H9 (cell line): ENCODE results near the gene ESRRB. TPM values are rescaled to one million over a fixed set of nuclear protein-coding genes. Genes with fewer than 3 reads are reported as not detected.

Experiments used
- DNase-seq: peaks from one replicate; pipeline ENCODE4 v3.0.0-alpha.2; 2017
- H2AFZ ChIP-seq: one replicate; pipeline ENCODE4 v1.6.1; 2013; ENCODE audit warnings: mild to moderate bottlenecking, low read length, control low read depth, moderate library complexity
- H2AK5ac ChIP-seq: 2 replicates; pipeline ENCODE4 v1.6.1; 2013; ENCODE audit warnings: low read length, control low read depth, mixed read lengths; ENCODE audit not compliant: insufficient read length
- H2BK120ac ChIP-seq: one replicate; pipeline ENCODE4 v1.6.1; 2013; ENCODE audit warnings: low read depth, mild to moderate bottlenecking, low read length, control low read depth, inconsistent platforms; ENCODE audit not compliant: poor library complexity, severe bottlenecking
- H2BK12ac ChIP-seq: 2 replicates; pipeline ENCODE4 v1.6.1; 2013; ENCODE audit warnings: low read length, control low read depth, mixed read lengths, low read depth; ENCODE audit not compliant: insufficient read length
- H2BK15ac ChIP-seq: 2 replicates; pipeline ENCODE4 v1.6.1; 2013; ENCODE audit warnings: low read depth, low read length, control low read depth
- H2BK20ac ChIP-seq: one replicate; pipeline ENCODE4 v1.6.1; 2013; ENCODE audit warnings: low read depth, mild to moderate bottlenecking, low read length, control low read depth, inconsistent platforms; ENCODE audit not compliant: poor library complexity, severe bottlenecking
- H2BK5ac ChIP-seq: 2 replicates; pipeline ENCODE4 v1.6.1; 2013; ENCODE audit warnings: low read length, control low read depth, mixed read lengths; ENCODE audit not compliant: insufficient read length
- H3K14ac ChIP-seq: 2 replicates; pipeline ENCODE4 v1.6.1; 2013; ENCODE audit warnings: low read length, control low read depth; ENCODE audit not compliant: insufficient read depth
- H3K18ac ChIP-seq: 2 replicates; pipeline ENCODE4 v1.6.1; 2013; ENCODE audit warnings: low read depth, mild to moderate bottlenecking, mixed read lengths, low read length, control low read depth; ENCODE audit not compliant: insufficient read length
- H3K23ac ChIP-seq: 2 replicates; pipeline ENCODE4 v1.6.1; 2013; ENCODE audit warnings: low read length, control low read depth, mixed read lengths, low read depth; ENCODE audit not compliant: insufficient read length
- H3K23me2 ChIP-seq: 2 replicates; pipeline ENCODE4 v1.6.1; 2013; ENCODE audit warnings: low read depth, mild to moderate bottlenecking, mixed read lengths, low read length, control low read depth; ENCODE audit not compliant: insufficient read length, poor library complexity, severe bottlenecking
- H3K27ac ChIP-seq: 2 replicates; pipeline ENCODE4 v1.5.1; 2013; ENCODE audit warnings: low read length, control low read depth, mixed read lengths, low read depth; ENCODE audit not compliant: insufficient read length
- H3K27me3 ChIP-seq: 2 replicates; pipeline ENCODE4 v1.6.1; 2013; ENCODE audit warnings: low read length, control low read depth, inconsistent platforms; ENCODE audit not compliant: insufficient read depth
- H3K4ac ChIP-seq: 2 replicates; pipeline ENCODE4 v1.6.1; 2013; ENCODE audit warnings: low read depth, mild to moderate bottlenecking, control low read depth, inconsistent platforms, low read length, moderate library complexity
- H3K4me1 ChIP-seq: 2 replicates; pipeline ENCODE4 v1.6.1; 2013; ENCODE audit warnings: low read length, control low read depth, inconsistent platforms; ENCODE audit not compliant: insufficient read depth
- H3K4me2 ChIP-seq: 2 replicates; pipeline ENCODE4 v1.6.1; 2013; ENCODE audit warnings: low read length, control low read depth, mixed read lengths; ENCODE audit not compliant: insufficient read length, insufficient read depth
- H3K56ac ChIP-seq: 2 replicates; pipeline ENCODE4 v1.6.1; 2013; ENCODE audit warnings: low read depth, mild to moderate bottlenecking, mixed read lengths, low read length, control low read depth; ENCODE audit not compliant: insufficient read length
- H3K79me1 ChIP-seq: 2 replicates; pipeline ENCODE4 v1.6.1; 2013; ENCODE audit warnings: low read depth, mild to moderate bottlenecking, moderate library complexity, low read length, control low read depth, inconsistent platforms; ENCODE audit not compliant: insufficient read depth, poor library complexity, severe bottlenecking
- H3K79me2 ChIP-seq: 2 replicates; pipeline ENCODE4 v1.6.1; 2013; ENCODE audit warnings: low read length, control low read depth, inconsistent platforms; ENCODE audit not compliant: insufficient read depth
- H3K9ac ChIP-seq: 2 replicates; pipeline ENCODE4 v1.6.1; 2013; ENCODE audit warnings: low read length, control low read depth, mixed read lengths; ENCODE audit not compliant: insufficient read length; ENCODE audit errors: extremely low read depth
- H3K9me3 ChIP-seq: one replicate; pipeline ENCODE4 v1.6.1; 2013; ENCODE audit warnings: low read depth, low read length, inconsistent platforms; ENCODE audit not compliant: control insufficient read depth
- H3T11ph ChIP-seq: one replicate; pipeline ENCODE4 v1.6.1; 2013; ENCODE audit warnings: mild to moderate bottlenecking, low read length, control low read depth, inconsistent platforms
- H4K20me1 ChIP-seq: one replicate; pipeline ENCODE4 v1.6.1; 2013; ENCODE audit not compliant: control insufficient read depth, insufficient read length, insufficient read depth
- H4K5ac ChIP-seq: 2 replicates; pipeline ENCODE4 v1.6.1; 2013; ENCODE audit warnings: low read depth, mild to moderate bottlenecking, mixed read lengths, low read length, control low read depth; ENCODE audit not compliant: insufficient read length
- H4K8ac ChIP-seq: replicated peaks from 2 replicates; pipeline ENCODE4 v1.6.1; 2013; ENCODE audit warnings: low read length, control low read depth, mixed read lengths, low read depth; ENCODE audit not compliant: insufficient read length
- H4K91ac ChIP-seq: 2 replicates; pipeline ENCODE4 v1.6.1; 2013; ENCODE audit warnings: low read depth, mild to moderate bottlenecking, moderate library complexity, mixed read lengths, low read length, control low read depth; ENCODE audit not compliant: insufficient read length
- H3K27ac Mint-ChIP-seq, 3 experiments: 2 replicates in 2 of 3; 3 replicates in 1 of 3; pipeline ENCODE4 v1.8.0; 2020 to 2021; ENCODE audit warnings: mixed read lengths in 3 of 3, mild to moderate bottlenecking in 1 of 3, moderate library complexity in 1 of 3
- H3K27me3 Mint-ChIP-seq: 2 replicates; pipeline ENCODE4 v1.8.0; 2021; ENCODE audit warnings: low read depth, mild to moderate bottlenecking, moderate library complexity, mixed read lengths
- H3K36me3 Mint-ChIP-seq, 3 experiments: 2 replicates in 2 of 3; 3 replicates in 1 of 3; pipeline ENCODE4 v1.8.0; 2020 to 2021; ENCODE audit warnings: low read depth in 3 of 3, mixed read lengths in 3 of 3; ENCODE audit not compliant: insufficient read depth in 1 of 3
- H3K4me1 Mint-ChIP-seq, 2 experiments: 2 replicates each; pipeline ENCODE4 v1.8.0; 2020; ENCODE audit warnings: mixed read lengths in 2 of 2
- H3K4me3 Mint-ChIP-seq, 2 experiments: 2 replicates in 1 of 2; 3 replicates in 1 of 2; pipeline ENCODE4 v1.8.0; 2020 to 2021; ENCODE audit warnings: mild to moderate bottlenecking in 2 of 2, mixed read lengths in 2 of 2, moderate library complexity in 1 of 2
- H3K9me3 Mint-ChIP-seq, 2 experiments: 2 replicates in 1 of 2; 3 replicates in 1 of 2; pipeline ENCODE4 v1.8.0; 2020; ENCODE audit warnings: mild to moderate bottlenecking in 2 of 2, mixed read lengths in 2 of 2, moderate library complexity in 1 of 2
- CTCF ChIP-seq: fragments of 200-600 bp; sonication (generic); conservative IDR thresholded peaks from 3 replicates; pipeline ENCODE4 v1.8.0; 2021; ENCODE audit warnings: antibody characterized with exemption, mild to moderate bottlenecking
- WGBS: extraction: QIAGEN DNeasy Blood & Tissue Kit; methylation state at CpG from one replicate; pipeline ENCODE4 v1.1.7; 2013; ENCODE audit warnings: missing lambda C conversion rate, low lambda C conversion rate, mixed read lengths; ENCODE audit not compliant: insufficient read length; ENCODE audit errors: extremely low coverage; 5-methylcytosine and 5-hydroxymethylcytosine counted together
- total RNA-seq: library from RNA; stranded (reverse); gene quantifications from 2 replicates; pipeline ENCODE4 v1.2.1, GENCODE V29; 2021

ESRRB gene
- total RNA-seq, 1 experiment from 2014 or later = 0.11 TPM

DNA sequence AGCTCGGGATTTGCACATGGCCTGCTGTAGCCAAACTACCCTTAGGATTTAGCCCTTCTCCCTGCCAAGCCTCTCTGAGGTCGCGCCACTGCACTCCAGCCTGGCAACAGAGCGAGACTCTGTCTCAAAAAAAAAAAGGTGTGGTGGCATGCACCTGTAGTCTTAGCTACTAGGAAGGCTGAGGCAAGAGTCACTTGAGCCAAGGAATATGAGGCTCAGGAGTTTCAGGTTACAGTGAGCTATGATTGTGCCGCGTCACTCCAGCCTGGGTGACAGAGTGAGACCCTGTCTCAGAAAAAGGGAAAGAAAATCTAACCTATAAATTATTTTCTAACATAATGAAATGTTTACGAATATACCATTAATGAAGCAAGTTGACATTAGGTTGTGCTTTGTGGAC lies 29.7 kb downstream of the ESRRB start:
- no peak overlapping the region for H3K56ac ChIP-seq
- no peak overlapping the region for H2AK5ac ChIP-seq
- TF ChIP-seq CTCF = no peak
- H3K9me3 ChIP-seq = no peaks in the 10 kb centered on the region
- no peaks in the 10 kb centered on the region; the same call in 1 of the 2 replicates for H3K4me1 ChIP-seq
- Mint-ChIP-seq H3K9me3 (no peaks in the 10 kb centered on the region), H3K36me3 (no peaks in the 10 kb centered on the region), H3K27me3 (peaks cover 6% of the 10 kb centered on the region), H3K4me1 (peaks cover 27 to 51% of the 10 kb centered on the region in 2 experiments), H3K27ac (no peak overlapping the region), H3K4me3 (no peak overlapping the region; a peak in 1 of 5 replicates)
- no peak overlapping the region for H3K18ac ChIP-seq
- H4K8ac ChIP-seq = no peak overlapping the region
- no peak overlapping the region for H4K5ac ChIP-seq
- H4K20me1 ChIP-seq = no peaks in the 10 kb centered on the region
- no peaks in the 10 kb centered on the region for H3K79me1 ChIP-seq
- H3K23me2 ChIP-seq = no peaks in the 10 kb centered on the region
- H3K23ac ChIP-seq = no peak overlapping the region
- no peaks in the 10 kb centered on the region for H3K27me3 ChIP-seq
- no peak overlapping the region for H3K14ac ChIP-seq
- H2BK12ac ChIP-seq = no peak overlapping the region
- H3T11ph ChIP-seq = no peak overlapping the region
- no peak overlapping the region for H3K9ac ChIP-seq
- H3K79me2 ChIP-seq = no peaks in the 10 kb centered on the region
- H3K27ac ChIP-seq = no peak overlapping the region
- no peak overlapping the region for H3K4me2 ChIP-seq
- no CpG with 5 or more reads among the region's 7 CpGs for WGBS
- no peak overlapping the region for H2BK20ac ChIP-seq
- H3K4ac ChIP-seq = no peak overlapping the region
- no peak overlapping the region for H2AFZ ChIP-seq
- H2BK5ac ChIP-seq = no peak overlapping the region
- no peak overlapping the region for H4K91ac ChIP-seq
- DNase-seq = no peak
- H2BK120ac ChIP-seq = no peak overlapping the region
- no peak overlapping the region for H2BK15ac ChIP-seq
